ENCODE measurements around the gene OBSCN.

GRCh38 chr1:228304225-228304624 is 96.4 kb downstream of the OBSCN start:
- TF ChIP-seq CTCF (IDR thresholded peaks at IDR 0.05; ENCODE audit: extremely low read depth in 1 of 2, insufficient read depth in 1 of 2, low read depth in 1 of 2, low read length in 2 of 2) (no peak), POLR2A (IDR thresholded peaks at IDR 0.05; ENCODE audit: low read depth, low read length) (no peak), EZH2 (IDR thresholded peaks at IDR 0.05; ENCODE audit: borderline replicate concordance, low read depth, low read length, severe bottlenecking) (no peak), JUN (IDR thresholded peaks at IDR 0.05; ENCODE audit: borderline replicate concordance, insufficient read depth, insufficient read length, low read depth) (no peak), POLR2AphosphoS5 (IDR thresholded peaks at IDR 0.05; ENCODE audit: insufficient read depth, low read depth, low read length) (no peak), MAX (IDR thresholded peaks at IDR 0.05; ENCODE audit: insufficient read depth, insufficient read length) (no peak), MYC (IDR thresholded peaks at IDR 0.05; ENCODE audit: low read depth, low read length) (no peak), GATA2 (IDR thresholded peaks at IDR 0.05; ENCODE audit: insufficient read depth, insufficient read length, low read depth, low read length) (no peak), FOS (IDR thresholded peaks at IDR 0.05; ENCODE audit: borderline replicate concordance, insufficient read depth, low read length) (no peak)
